HG03159 (cell line): ENCODE data around the gene LCK.
A peak's percentile ranks its signal among the peaks of the same experiment; 100 is the strongest.
"Not testable (repeated sequence)": the region's sequence is repeated elsewhere in the genome, so short reads cannot be mapped to it uniquely, and the experiment has no call there.

Source experiments
- ATAC-seq: cut with Tn5 transposase; IDR thresholded peaks from one replicate; pipeline ENCODE4 v1.9.1; 2021; ENCODE audit warnings: mild to moderate bottlenecking, moderate library complexity; ENCODE audit not compliant: unreplicated experiment

LCK gene

GRCh38 chr1:32272557-32273390 is 21.7 kb downstream of the LCK start:
- no peak for ATAC-seq

- ATAC-seq = no peak
Observed at GRCh38 chr1:32273391-32274208, 22.5 kb downstream of the LCK start.

GRCh38 chr1:32274646-32275340 is 23.7 kb downstream of the LCK start:
- no peak for ATAC-seq

GRCh38 chr1:32275424-32275823 is 24.4 kb downstream of the LCK start:
- ATAC-seq = no peak

GRCh38 chr1:32276032-32276782 is 25.1 kb downstream of the LCK start:
- ATAC-seq = no peak

GRCh38 chr1:32284777-32285176 is 33.7 kb downstream of the LCK start:
- not testable (repeated sequence) for ATAC-seq

- ATAC-seq = no peak
Observed at GRCh38 chr1:32285658-32286057, 34.6 kb downstream of the LCK start.

GRCh38 chr1:32286763-32287162 is 35.7 kb downstream of the LCK start:
- no peak for ATAC-seq

GRCh38 chr1:32289256-32289655 is 38.2 kb downstream of the LCK start:
- ATAC-seq = no peak

- ATAC-seq = no peak
Observed at GRCh38 chr1:32291145-32291707, 40.2 kb downstream of the LCK start.

GRCh38 chr1:32291708-32292538 is 40.9 kb downstream of the LCK start, which contains the start of gene HDAC1:
TSS of gene HDAC1 (plus strand) at chr1:32292083. CDS start at chr1:32292170, 87 bp downstream.
- ATAC-seq = peak; percentile 93

GRCh38 chr1:32298211-32298610 is 47.1 kb downstream of the LCK start:
- ATAC-seq = not testable (repeated sequence)

GRCh38 chr1:32299327-32299726 is 48.3 kb downstream of the LCK start:
- ATAC-seq = no peak

GRCh38 chr1:32303358-32303757 is 52.3 kb downstream of the LCK start:
- no peak for ATAC-seq

GRCh38 chr1:32303997-32304622 is 53.0 kb downstream of the LCK start:
- ATAC-seq = no peak

GRCh38 chr1:32305310-32305709 is 54.2 kb downstream of the LCK start:
- ATAC-seq = no peak

GRCh38 chr1:32307324-32307723 is 56.3 kb downstream of the LCK start:
- ATAC-seq = no peak

- ATAC-seq = no peak
Observed at GRCh38 chr1:32309960-32310359, 58.9 kb downstream of the LCK start.
